Activated naive CD4-positive, alpha-beta T cell treated with anti-CD3 and anti-CD28 coated beads, Interleukin-2, amount 50 U/mL, for 72 hours (primary cell): Measurements from ENCODE around the gene FOXS1. TPM values are rescaled to one million over a fixed set of nuclear protein-coding genes. Genes with fewer than 3 reads are reported as not detected.
A peak's percentile ranks its signal among the peaks of the same experiment; 100 is the strongest.

Source experiments
- ATAC-seq, 2 donors: fragments of 150-1000 bp; cut with Tn5 transposase; 2 replicates each; pipeline ENCODE4 v1.10.0; 2021; ENCODE audit warnings: mild to moderate bottlenecking in 2 of 2, moderate library complexity in 2 of 2
- DNase-seq, 2 donors: peaks; one replicate each; pipeline ENCODE4 v3.0.0; 2021 to 2022; ENCODE audit warnings: low spot score in 2 of 2
- H3K27ac Mint-ChIP-seq, 2 donors: one replicate each; pipeline ENCODE4 v1.8.0; 2022; ENCODE audit warnings: mild to moderate bottlenecking in 2 of 2, mixed read lengths in 2 of 2
- H3K36me3 Mint-ChIP-seq, 2 donors: one replicate each; pipeline ENCODE4 v1.8.0; 2022; ENCODE audit warnings: mixed read lengths in 2 of 2
- H3K9me3 Mint-ChIP-seq, 2 donors: one replicate each; pipeline ENCODE4 v1.8.0; 2022; ENCODE audit warnings: mixed read lengths in 2 of 2
- total RNA-seq, 2 donors: library from RNA; stranded (reverse); gene quantifications; one replicate each; pipeline ENCODE4 v1.2.3, GENCODE V29; 2022

Gene FOXS1
- total RNA-seq: not detected

DNA sequence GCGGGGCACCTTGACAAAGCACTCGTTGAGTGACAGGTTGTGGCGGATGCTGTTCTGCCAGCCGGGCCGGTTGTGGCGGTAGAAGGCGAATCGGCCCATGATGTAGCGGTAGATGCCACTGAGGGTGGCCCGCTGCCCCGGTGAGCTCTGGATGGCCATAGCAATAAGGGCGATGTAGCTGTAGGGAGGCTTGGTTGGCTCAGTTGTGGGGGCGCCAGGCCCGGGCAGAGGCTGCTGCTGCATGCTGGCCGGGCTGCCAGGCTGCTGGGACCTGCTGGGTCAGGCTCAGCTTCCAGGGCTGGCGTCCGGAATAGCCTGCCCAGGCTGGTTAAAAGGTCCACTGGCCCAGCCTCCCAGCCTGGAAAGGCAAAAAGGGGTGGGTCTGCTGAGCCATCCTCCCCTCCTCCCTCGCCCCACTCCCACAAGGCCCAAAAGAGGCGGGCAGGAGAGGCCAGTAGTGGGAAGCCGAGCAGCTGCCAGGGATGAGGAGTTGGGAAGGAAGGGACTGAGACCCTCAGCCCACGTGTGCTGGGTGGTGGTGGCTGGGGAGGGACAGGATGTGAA is at the start of gene FOXS1:
Gene FOXS1 (minus strand): TSS at position 305 of the 564 bp plus-strand sequence. CDS start 62 bp downstream, at position 243.
- Mint-ChIP-seq H3K27ac (no peak within 1 kb of the TSS), H3K36me3 (no peaks in the 10 kb centered on the region), H3K9me3 (no peaks in the 10 kb centered on the region)
- ATAC-seq: no peak
- no peak for DNase-seq

- Mint-ChIP-seq H3K36me3 (no peaks in the 10 kb centered on the region), H3K9me3 (no peaks in the 10 kb centered on the region), H3K27ac (no peak overlapping the region)
- DNase-seq: no peak
- ATAC-seq: no peak
Observed at GRCh38 chr20:31890646-31891045, 45.2 kb upstream of the FOXS1 start.

- no peaks in the 10 kb centered on the region for H3K36me3 Mint-ChIP-seq
Observed at GRCh38 chr20:31883829-31884228, 38.4 kb upstream of the FOXS1 start.

DNA sequence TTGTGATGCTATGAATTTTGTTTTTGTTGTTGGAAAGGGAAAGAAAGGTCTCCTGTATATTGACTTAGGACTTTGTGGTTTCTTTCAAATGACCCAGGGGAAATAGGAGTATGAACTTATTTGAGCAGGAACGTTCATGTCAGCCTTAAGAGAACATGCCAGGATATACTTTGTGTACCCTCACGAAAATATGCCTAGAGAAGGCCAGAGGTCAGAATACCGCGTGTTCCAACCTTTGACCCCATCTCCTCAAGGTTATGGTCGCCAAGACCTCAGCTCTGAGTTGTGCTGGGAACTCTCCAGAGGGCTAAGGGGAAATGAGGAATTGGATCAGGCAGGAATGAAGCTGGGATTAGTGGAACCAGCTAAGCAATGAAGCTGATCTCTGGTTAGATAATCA is 36.5 kb upstream of the FOXS1 start:
- no peaks in the 10 kb centered on the region for H3K9me3 Mint-ChIP-seq
- ATAC-seq (no peak), DNase-seq (peak in 1 of 2 donors; percentile 1)
- no peak overlapping the region for H3K27ac Mint-ChIP-seq
- no peaks in the 10 kb centered on the region for H3K36me3 Mint-ChIP-seq

More at GRCh38 chr20:31883829-31884228, 38.4 kb upstream of the FOXS1 start:
- Mint-ChIP-seq H3K9me3 (no peaks in the 10 kb centered on the region), H3K27ac (no peak overlapping the region)
- ATAC-seq (no peak), DNase-seq (no peak)

- ATAC-seq: peak; percentile 96 to 99
- H3K36me3 Mint-ChIP-seq: no peaks in the 10 kb centered on the region
Observed at GRCh38 chr20:31879143-31879987, 34.0 kb upstream of the FOXS1 start.

DNA sequence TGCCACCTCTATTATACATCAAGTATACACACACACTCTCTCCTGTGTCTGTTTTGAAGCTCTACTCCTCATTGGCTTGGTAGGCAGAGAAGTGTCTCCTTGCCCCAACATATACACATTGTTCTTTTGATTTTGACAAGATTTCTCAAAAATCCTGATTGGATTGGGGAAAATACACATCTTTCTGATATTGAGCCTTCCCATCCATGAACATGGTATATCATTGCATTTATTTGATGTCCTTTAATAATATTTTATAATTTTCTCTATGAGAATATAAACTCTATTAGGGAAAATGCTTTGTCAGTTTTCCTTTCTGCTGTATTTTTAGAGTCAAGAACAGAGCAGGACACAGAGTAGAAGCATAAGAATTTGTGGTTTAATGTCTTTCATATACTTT is 32.3 kb upstream of the FOXS1 start:
- no peak for ATAC-seq
- Mint-ChIP-seq H3K9me3 (no peaks in the 10 kb centered on the region), H3K36me3 (no peaks in the 10 kb centered on the region)

More at GRCh38 chr20:31879143-31879987, 34.0 kb upstream of the FOXS1 start:
- DNase-seq: peak; percentile 82 to 85
- H3K27ac Mint-ChIP-seq: peak overlapping the region; percentile 68 to 94
- H3K9me3 Mint-ChIP-seq: no peaks in the 10 kb centered on the region

GRCh38 chr20:31875671-31876070 is 30.3 kb upstream of the FOXS1 start:
- ATAC-seq: no peak
- no peaks in the 10 kb centered on the region for H3K9me3 Mint-ChIP-seq
- DNase-seq: no peak
- H3K36me3 Mint-ChIP-seq: peaks cover 0 to 5% of the 10 kb centered on the region in 2 donors
- H3K27ac Mint-ChIP-seq: no peak overlapping the region

More for the DNA sequence above, 32.3 kb upstream of the FOXS1 start:
- no peak overlapping the region for H3K27ac Mint-ChIP-seq
- DNase-seq: no peak

- Mint-ChIP-seq H3K36me3 (peaks cover 0 to 10% of the 10 kb centered on the region in 2 donors), H3K27ac (no peak overlapping the region), H3K9me3 (no peaks in the 10 kb centered on the region)
- DNase-seq (peak in 1 of 2 donors; percentile 6), ATAC-seq (no peak)
Observed at GRCh38 chr20:31872406-31872805, 27.0 kb upstream of the FOXS1 start.

- DNase-seq (peak in 1 of 2 donors; percentile 4), ATAC-seq (no peak)
- no peak overlapping the region for H3K27ac Mint-ChIP-seq
- peaks cover 0 to 10% of the 10 kb centered on the region in 2 donors for H3K36me3 Mint-ChIP-seq
- H3K9me3 Mint-ChIP-seq: no peaks in the 10 kb centered on the region
Observed at GRCh38 chr20:31871618-31871954, 26.2 kb upstream of the FOXS1 start.

- no peaks in the 10 kb centered on the region for H3K9me3 Mint-ChIP-seq
- H3K36me3 Mint-ChIP-seq: peaks cover 0 to 10% of the 10 kb centered on the region in 2 donors
- peak in 1 of 2 donors; percentile 53 for DNase-seq
- ATAC-seq: peak in 1 of 2 donors; percentile 15
- no peak overlapping the region for H3K27ac Mint-ChIP-seq
Observed at GRCh38 chr20:31870726-31871617, 25.6 kb upstream of the FOXS1 start.

GRCh38 chr20:31869942-31870725 is 24.7 kb upstream of the FOXS1 start, which contains the start of the genes DUSP15 and TTLL9:
DUSP15 (minus strand) TSS chr20:31870527; CDS start chr20:31870337, 190 bp downstream.
TTLL9 (plus strand) TSS chr20:31870634; CDS start chr20:31871127, 493 bp downstream.
- H3K27ac Mint-ChIP-seq: peak within 1 kb of the TSS in 1 of 2 donors; percentile 59
- H3K36me3 Mint-ChIP-seq: peaks cover 0 to 10% of the 10 kb centered on the region in 2 donors
- no peaks in the 10 kb centered on the region for H3K9me3 Mint-ChIP-seq
- ATAC-seq: peak; percentile 46 to 73
- DNase-seq: peak in 1 of 2 donors; percentile 47

- no peak for ATAC-seq
Observed at GRCh38 chr20:31869673-31869941, 24.2 kb upstream of the FOXS1 start.

GRCh38 chr20:31868853-31869672 is 23.7 kb upstream of the FOXS1 start:
- Mint-ChIP-seq H3K27ac (peak overlapping the region in 1 of 2 donors; percentile 59), H3K36me3 (peaks cover 0 to 10% of the 10 kb centered on the region in 2 donors), H3K9me3 (no peaks in the 10 kb centered on the region)
- ATAC-seq: no peak
- peak in 1 of 2 donors; percentile 21 for DNase-seq

More at GRCh38 chr20:31869673-31869941, 24.2 kb upstream of the FOXS1 start:
- no peak for DNase-seq
- no peaks in the 10 kb centered on the region for H3K9me3 Mint-ChIP-seq
- peak overlapping the region in 1 of 2 donors; percentile 59 for H3K27ac Mint-ChIP-seq
- H3K36me3 Mint-ChIP-seq: peaks cover 0 to 10% of the 10 kb centered on the region in 2 donors

DNA sequence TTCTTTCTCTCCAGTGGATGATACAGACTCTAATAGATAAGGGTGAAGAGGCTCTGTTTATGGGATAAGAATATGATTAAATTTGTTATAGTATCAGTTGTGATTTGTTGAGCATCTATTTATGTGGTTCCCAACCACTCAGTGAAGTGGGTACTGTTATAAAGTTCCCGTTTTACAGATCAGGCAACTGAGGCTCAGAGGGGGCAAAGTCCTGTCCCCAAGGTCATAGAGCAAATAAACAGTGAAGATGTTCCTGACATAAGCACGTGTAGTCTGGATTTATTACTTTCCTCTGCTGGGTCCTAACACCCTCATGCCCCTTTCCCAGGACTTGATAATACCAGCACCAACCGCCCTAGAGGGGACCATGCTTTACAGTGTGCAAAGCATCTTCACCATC is 20.8 kb upstream of the FOXS1 start:
- DNase-seq: no peak
- Mint-ChIP-seq H3K9me3 (no peaks in the 10 kb centered on the region), H3K27ac (no peak overlapping the region), H3K36me3 (peaks cover 0 to 10% of the 10 kb centered on the region in 2 donors)
- ATAC-seq: no peak
